ENCODE data around the gene MOB2.

Gene MOB2

DNA sequence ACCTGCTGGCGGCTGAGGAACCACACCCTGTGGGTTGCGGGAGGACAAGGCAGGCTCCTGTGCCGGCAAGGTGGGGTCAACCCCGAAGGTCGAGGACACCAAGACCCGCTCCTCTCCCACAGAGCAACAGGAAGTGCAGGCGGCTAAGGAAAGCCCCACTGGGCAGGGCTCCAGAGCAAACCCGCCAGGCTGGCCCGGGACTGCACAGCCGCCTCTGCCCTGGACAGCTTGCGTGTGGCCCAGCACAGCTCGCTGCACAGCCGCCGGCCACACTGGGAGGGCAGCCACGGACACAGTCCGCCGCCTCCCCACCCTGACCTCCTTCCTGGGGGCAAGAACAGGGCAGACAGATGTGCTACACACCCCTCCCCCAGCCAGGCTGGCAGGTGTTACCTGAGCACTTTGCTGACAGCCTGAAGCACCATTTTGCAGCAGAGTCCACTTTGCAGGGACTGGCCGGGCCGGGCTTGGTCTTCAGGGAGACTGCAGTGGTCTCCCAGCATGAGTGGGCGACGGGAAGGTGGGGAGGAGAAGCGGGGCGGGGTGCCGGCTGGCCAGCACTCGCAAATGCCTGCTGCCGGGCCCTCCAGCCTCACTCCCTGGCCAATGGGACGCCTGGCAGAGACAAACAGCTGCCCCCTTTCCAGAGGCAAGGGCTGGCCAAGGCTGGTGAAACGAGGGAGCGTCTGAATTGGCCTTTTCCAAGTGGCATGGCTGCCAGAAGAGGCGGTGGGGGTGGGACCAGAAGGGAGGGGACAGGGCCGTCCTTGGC, at the start of gene MOB2:
MOB2 (minus strand) TSS at position 726 of the 772 bp plus-strand sequence; CDS start at position 503, 223 bp downstream.
- Histone ChIP-seq H3K4me1 (peaks cover 39 to 76% (median 69%) of the 10 kb centered on the region in 10 experiments), H3K27ac (peak within 1 kb of the TSS in 3 of 11 experiments; percentile 10 to 44 (median 17); a peak in 1 of 22 replicates), H3K36me3 (peaks cover 0 to 12% (median 0%) of the 10 kb centered on the region in 11 experiments; a peak in 6 of 22 replicates), H3K9ac (peak within 1 kb of the TSS in 9 of 11 experiments; percentile 27 to 58 (median 47); a peak in 14 of 22 replicates), H4K20me1 (peaks cover 97 to 100% (median 98%) of the 10 kb centered on the region in 11 experiments), H3K27me3 (no peaks in the 10 kb centered on the region), H3K9me3 (replicated peaks in 1 of 11) (no peaks in the 10 kb centered on the region), H3K4me2 (peak within 1 kb of the TSS; percentile 62 to 89 (median 76)), H3K4me3 (no peak within 1 kb of the TSS)
- no peak for TF ChIP-seq Cebpa-rat (IDR thresholded peaks at IDR 0.05)

GRCh38 chr11:1534682-1535081, 48.1 kb upstream of the MOB2 start:
- Histone ChIP-seq H3K4me3 (no peak overlapping the region), H3K27me3 (peaks cover 11 to 22% (median 17%) of the 10 kb centered on the region in 11 experiments), H3K36me3 (peaks cover 9 to 72% (median 42%) of the 10 kb centered on the region in 11 experiments; a peak in 18 of 22 replicates), H4K20me1 (peaks cover 76 to 81% (median 80%) of the 10 kb centered on the region in 11 experiments), H3K4me2 (no peak overlapping the region), H3K27ac (no peak overlapping the region), H3K9me3 (replicated peaks in 1 of 11) (peaks cover 0 to 9% (median 5%) of the 10 kb centered on the region in 11 experiments; a peak in 9 of 22 replicates), H3K4me1 (peaks cover 0 to 20% (median 11%) of the 10 kb centered on the region in 10 experiments; a peak in 8 of 20 replicates), H3K9ac (peak overlapping the region in 2 of 11 experiments; percentile 3 to 25; a peak in 1 of 22 replicates)
- TF ChIP-seq Cebpa-rat (IDR thresholded peaks at IDR 0.05): no peak

- Histone ChIP-seq H3K27me3 (peaks cover 11 to 17% (median 15%) of the 10 kb centered on the region in 11 experiments), H3K4me3 (no peak overlapping the region), H3K36me3 (peaks cover 9 to 77% (median 42%) of the 10 kb centered on the region in 11 experiments; a peak in 18 of 22 replicates), H3K9me3 (replicated peaks in 1 of 11) (peaks cover 0 to 9% (median 5%) of the 10 kb centered on the region in 11 experiments; a peak in 9 of 22 replicates), H3K9ac (peak overlapping the region in 1 of 11 experiments; percentile 25; a peak in 1 of 22 replicates), H4K20me1 (peaks cover 82 to 86% (median 85%) of the 10 kb centered on the region in 11 experiments), H3K27ac (no peak overlapping the region), H3K4me1 (peaks cover 0 to 25% (median 11%) of the 10 kb centered on the region in 10 experiments; a peak in 9 of 20 replicates), H3K4me2 (no peak overlapping the region)
- TF ChIP-seq Cebpa-rat (IDR thresholded peaks at IDR 0.05): no peak
These were observed 47.6 kb upstream of the MOB2 start for GRCh38 chr11:1534171-1534570.

DNA sequence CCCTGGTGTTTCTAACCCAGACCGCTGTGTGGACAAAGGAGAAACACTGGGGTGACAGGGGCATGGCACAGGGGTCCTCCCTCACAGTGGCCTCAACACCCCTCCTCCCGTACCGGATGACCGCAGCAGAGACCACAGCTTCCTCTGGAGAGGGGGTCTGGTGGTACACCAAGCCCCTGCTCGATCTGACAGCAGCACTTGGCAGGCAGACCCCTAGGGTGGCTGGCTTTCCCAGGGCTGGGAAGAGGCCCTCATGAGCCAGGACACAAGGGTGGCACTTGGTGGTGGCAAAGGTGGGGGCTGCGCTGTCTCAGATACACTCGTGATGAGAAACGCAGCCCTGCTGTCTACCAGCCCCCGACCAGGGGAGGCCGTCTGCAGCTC, 46.8 kb upstream of the MOB2 start:
- Histone ChIP-seq H3K9ac (no peak overlapping the region), H3K27me3 (peaks cover 7 to 9% (median 8%) of the 10 kb centered on the region in 11 experiments), H3K9me3 (replicated peaks in 1 of 11) (peaks cover 0 to 5% (median 4%) of the 10 kb centered on the region in 11 experiments; a peak in 9 of 22 replicates), H3K36me3 (peaks cover 9 to 77% (median 42%) of the 10 kb centered on the region in 11 experiments; a peak in 18 of 22 replicates), H3K4me2 (no peak overlapping the region), H3K4me1 (peaks cover 0 to 29% (median 11%) of the 10 kb centered on the region in 10 experiments; a peak in 9 of 20 replicates), H3K27ac (no peak overlapping the region), H4K20me1 (peaks cover 90 to 94% (median 93%) of the 10 kb centered on the region in 11 experiments), H3K4me3 (no peak overlapping the region)
- no peak for TF ChIP-seq Cebpa-rat (IDR thresholded peaks at IDR 0.05)

- peaks cover 96 to 100% (median 99%) of the 10 kb centered on the region in 11 experiments for H4K20me1 ChIP-seq
- H3K27ac ChIP-seq: no peak overlapping the region
- H3K4me2 ChIP-seq: no peak overlapping the region
- peaks cover 0 to 29% (median 11%) of the 10 kb centered on the region in 10 experiments; a peak in 9 of 20 replicates for H3K4me1 ChIP-seq
- H3K9ac ChIP-seq: no peak overlapping the region
- TF ChIP-seq Cebpa-rat (IDR thresholded peaks at IDR 0.05): no peak
- peaks cover 9 to 77% (median 42%) of the 10 kb centered on the region in 11 experiments; a peak in 18 of 22 replicates for H3K36me3 ChIP-seq
- no peak overlapping the region for H3K4me3 ChIP-seq
- H3K27me3 ChIP-seq: peaks cover 2 to 3% (median 3%) of the 10 kb centered on the region in 11 experiments
- H3K9me3 ChIP-seq (replicated peaks in 1 of 11): no peaks in the 10 kb centered on the region
These were observed 46.2 kb upstream of the MOB2 start for GRCh38 chr11:1532606-1533341.

GRCh38 chr11:1532014-1532586, 45.5 kb upstream of the MOB2 start:
- H4K20me1 ChIP-seq: peaks cover 95 to 100% (median 99%) of the 10 kb centered on the region in 11 experiments
- no peak overlapping the region for H3K4me2 ChIP-seq
- peaks cover 0 to 27% (median 7%) of the 10 kb centered on the region in 10 experiments; a peak in 11 of 20 replicates for H3K4me1 ChIP-seq
- H3K27ac ChIP-seq: no peak overlapping the region
- H3K9ac ChIP-seq: 0 out of 22 replicates have a peak overlapping the region, but pooled peaks of 1 of the 11 experiments have one; percentile 29
- peaks cover 9 to 73% (median 42%) of the 10 kb centered on the region in 11 experiments; a peak in 18 of 22 replicates for H3K36me3 ChIP-seq
- no peaks in the 10 kb centered on the region for H3K27me3 ChIP-seq
- no peak for TF ChIP-seq Cebpa-rat (IDR thresholded peaks at IDR 0.05)
- no peak overlapping the region for H3K4me3 ChIP-seq
- no peaks in the 10 kb centered on the region for H3K9me3 ChIP-seq (replicated peaks in 1 of 11)

- no peak for TF ChIP-seq Cebpa-rat (IDR thresholded peaks at IDR 0.05)
- H3K9me3 ChIP-seq (replicated peaks in 1 of 11): no peaks in the 10 kb centered on the region
- no peak overlapping the region for H3K4me2 ChIP-seq
- H3K9ac ChIP-seq: no peak overlapping the region
- H3K4me1 ChIP-seq: peaks cover 0 to 33% (median 8%) of the 10 kb centered on the region in 10 experiments; a peak in 9 of 20 replicates
- peaks cover 95 to 100% (median 99%) of the 10 kb centered on the region in 11 experiments for H4K20me1 ChIP-seq
- H3K27me3 ChIP-seq: no peaks in the 10 kb centered on the region
- H3K27ac ChIP-seq: no peak overlapping the region
- peaks cover 9 to 67% (median 42%) of the 10 kb centered on the region in 11 experiments; a peak in 18 of 22 replicates for H3K36me3 ChIP-seq
- H3K4me3 ChIP-seq: no peak overlapping the region
These were observed 45.0 kb upstream of the MOB2 start for GRCh38 chr11:1531449-1532013.

Data from BLaER1 treated with 17β-estradiol and CSF1 and Interleukin-3, amounts not matched to agents 10 nM and 100 nM (cell line).